Activated CD8-positive, alpha-beta memory T cell treated with anti-CD3 and anti-CD28 coated beads, Interleukin-2, amount 50 U/mL, for 24 hours (primary cell): ENCODE results near the gene FST.

Source experiments
- DNase-seq: peaks from one replicate; pipeline ENCODE4 v3.0.0-alpha.2; 2020; ENCODE audit errors: extremely low read depth

The FST gene, protein sequence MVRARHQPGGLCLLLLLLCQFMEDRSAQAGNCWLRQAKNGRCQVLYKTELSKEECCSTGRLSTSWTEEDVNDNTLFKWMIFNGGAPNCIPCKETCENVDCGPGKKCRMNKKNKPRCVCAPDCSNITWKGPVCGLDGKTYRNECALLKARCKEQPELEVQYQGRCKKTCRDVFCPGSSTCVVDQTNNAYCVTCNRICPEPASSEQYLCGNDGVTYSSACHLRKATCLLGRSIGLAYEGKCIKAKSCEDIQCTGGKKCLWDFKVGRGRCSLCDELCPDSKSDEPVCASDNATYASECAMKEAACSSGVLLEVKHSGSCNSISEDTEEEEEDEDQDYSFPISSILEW

DNA sequence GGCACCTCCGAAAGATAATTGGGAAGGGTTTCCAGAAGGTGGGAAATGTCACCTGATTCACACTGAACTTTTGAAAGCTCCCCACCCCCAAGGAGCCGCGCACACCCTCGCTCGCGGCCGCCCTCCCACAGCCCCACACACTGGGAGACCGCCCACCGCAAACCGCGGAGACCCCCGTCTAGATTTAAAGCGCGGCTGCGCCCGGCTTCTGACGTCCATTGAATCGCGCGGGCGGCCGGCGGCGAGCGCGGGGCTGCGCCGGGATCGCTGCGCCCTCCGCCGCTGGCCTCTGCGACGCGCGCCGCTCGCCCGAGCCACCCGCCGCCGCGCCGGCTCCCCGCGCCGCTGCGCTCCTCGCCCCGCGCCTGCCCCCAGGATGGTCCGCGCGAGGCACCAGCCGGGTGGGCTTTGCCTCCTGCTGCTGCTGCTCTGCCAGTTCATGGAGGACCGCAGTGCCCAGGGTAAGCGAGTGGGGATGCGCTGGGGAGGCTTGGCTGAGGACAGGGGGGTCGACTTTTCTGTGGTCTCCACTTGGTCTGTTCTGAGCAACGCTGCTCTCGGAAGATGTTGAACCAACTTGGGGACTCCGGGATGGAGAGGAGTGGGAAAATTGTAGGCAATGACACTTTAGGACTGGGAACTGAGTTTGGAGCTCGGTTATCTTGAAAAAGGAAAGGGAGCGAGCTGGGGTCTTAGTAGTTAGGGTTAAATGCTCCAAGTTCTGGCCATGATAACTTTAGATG is at the start of gene FST:
FST (plus strand) TSS at position 214 of the 743 bp plus-strand sequence; CDS start at position 377, 163 bp downstream.
- DNase-seq = no peak

DNA sequence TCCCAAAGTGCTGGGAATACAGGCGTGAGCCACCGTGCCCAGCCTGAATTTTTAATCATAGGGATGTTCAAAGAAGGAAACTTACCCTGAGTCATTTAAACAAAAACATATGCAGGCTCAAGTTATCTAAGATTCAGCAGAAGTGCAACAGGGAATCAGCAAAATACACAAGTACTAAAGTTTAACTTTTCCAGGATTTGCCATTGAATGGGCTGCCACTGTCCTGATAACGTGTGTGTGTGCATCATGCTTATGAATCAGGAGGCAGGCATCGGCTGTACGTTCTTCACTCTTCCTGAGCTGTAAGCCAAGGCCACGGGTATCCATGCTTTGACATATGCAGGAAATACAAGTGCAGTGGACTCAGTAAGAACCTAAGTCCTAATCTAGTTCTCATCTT is 48.8 kb upstream of the FST start:
- no peak for DNase-seq

DNA sequence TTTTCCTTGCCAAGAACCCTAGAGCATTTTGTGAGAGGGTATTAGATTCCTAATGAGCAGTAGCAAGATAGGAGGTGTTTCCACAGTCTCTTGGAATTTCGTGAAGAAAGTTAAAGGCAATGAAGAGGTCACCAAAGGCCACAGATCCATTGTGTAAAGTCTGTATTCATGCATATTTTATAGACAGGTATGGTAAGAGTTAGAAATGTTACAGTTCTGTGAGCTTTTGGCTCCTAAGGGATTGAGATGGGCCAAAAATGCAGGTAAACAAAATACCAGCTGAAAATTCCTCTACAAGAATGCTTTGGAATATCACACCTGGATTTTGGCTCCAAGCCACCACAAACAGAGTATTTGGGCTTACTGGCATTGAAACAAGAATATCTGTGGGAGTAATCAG is 47.4 kb upstream of the FST start:
- no peak for DNase-seq

DNA sequence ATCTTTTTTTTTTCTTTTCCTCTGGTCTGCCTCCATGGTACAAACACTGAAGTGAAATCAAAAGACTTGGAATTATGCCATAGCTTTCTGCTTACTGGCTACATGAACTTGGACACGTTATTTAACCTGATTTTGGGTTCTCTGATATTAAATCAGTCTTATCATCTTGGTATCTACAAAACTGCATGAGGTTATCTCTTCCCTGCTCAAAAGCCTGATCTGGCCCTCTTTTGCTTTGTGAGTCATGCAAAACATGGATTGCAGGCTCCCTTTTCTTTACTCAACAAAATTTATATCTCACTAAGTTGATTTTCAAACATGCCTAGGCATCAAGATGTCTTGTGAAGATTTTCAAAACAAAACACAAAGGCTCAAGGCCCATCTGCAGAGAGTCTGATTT is 45.9 kb upstream of the FST start:
- DNase-seq = no peak

DNA sequence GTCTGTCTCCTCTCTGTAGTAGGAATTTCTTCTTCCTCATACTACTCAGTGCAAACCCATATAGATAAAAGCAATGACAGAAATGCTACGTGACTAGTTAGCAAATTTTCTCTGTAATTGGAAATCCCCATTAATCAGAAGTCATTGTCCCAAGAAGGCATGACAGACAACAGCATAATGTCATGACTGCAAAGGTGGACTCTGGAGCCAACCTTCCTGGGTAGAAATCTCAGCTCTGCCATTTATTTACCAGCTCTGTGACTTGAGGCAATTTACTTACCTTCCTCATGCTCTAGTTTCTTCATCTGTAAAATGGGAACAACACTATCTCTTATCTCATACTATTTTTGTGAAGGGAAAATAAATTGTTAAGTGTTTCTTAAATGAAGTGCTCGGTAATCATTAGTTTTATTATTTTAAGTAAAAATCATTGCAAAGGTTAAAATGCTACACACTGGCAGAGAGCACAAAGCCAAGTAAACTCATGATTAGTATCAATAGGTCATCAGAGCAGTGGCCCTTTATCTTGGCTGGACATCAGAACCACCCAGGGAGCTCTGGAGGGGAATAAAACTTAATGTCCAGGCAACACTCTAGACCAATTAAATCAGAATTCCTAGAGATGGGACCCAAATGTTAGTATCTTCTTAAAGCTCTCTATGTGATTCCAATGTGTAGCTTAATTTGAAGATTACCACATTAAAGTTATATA is 43.8 kb upstream of the FST start:
- no peak for DNase-seq

DNA sequence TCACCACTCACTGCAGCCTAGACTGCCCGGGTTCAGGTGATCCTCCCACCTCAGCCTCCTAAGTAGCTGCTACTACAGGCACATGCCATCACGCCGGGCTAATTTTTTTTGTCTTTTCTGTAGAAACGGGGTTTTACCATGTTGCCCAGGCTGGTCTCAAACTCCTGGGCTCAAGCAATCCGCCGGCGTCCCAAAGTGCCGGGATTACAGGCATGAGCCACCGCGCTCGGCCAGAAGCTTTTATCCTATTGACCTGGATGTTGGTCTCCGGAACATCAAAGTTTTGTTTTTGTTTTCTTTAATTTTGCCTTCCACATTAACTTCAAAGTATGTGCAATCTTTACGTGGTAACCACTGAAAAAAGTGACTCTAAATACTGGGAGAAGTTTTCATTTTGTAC is 42.4 kb upstream of the FST start:
- no peak for DNase-seq

DNA sequence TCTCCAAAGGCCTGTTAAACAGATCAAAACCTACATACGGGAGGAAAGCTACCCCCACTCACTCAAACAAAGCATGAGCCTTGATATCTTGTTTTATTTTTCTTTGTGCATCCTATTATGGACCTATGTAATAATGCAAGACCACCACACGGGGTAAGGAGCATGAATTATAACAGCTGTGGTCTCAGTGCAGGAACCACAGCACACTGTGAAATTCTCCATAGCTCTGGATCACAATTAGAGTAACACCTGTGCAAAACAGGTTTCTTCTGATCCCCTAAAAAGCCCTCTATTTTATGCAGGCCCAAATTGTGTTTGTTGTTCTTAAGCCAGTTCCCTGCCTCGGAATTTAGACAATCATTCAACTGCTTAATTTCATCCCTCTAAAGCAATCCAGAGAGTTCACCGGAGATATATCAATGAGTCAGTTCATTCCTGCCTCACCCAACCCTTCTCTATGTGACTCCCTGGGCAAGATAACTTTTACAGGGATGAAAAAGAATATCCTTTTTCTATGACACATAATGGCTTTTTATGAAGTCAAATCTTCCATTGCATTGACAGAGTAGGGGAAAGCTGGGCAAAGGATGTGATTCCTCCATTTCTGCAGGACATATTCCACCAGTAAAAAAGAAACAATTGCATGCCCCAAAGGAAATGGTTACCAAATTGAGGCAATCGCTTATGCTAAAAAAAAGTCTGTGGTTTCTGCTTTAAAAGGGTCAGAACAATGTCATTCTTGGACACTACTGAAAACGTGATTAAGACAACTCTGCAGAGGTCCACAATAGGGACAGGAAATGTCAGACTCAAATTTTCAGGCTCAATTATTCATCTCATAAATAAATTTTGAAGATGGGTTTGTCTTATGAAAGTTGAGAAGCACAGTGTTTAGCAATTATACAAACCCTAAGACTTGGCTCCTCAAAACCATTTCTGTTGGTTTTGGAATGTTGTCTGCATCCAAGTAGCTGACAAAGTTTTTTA is 41.6 kb upstream of the FST start:
- DNase-seq = no peak

DNA sequence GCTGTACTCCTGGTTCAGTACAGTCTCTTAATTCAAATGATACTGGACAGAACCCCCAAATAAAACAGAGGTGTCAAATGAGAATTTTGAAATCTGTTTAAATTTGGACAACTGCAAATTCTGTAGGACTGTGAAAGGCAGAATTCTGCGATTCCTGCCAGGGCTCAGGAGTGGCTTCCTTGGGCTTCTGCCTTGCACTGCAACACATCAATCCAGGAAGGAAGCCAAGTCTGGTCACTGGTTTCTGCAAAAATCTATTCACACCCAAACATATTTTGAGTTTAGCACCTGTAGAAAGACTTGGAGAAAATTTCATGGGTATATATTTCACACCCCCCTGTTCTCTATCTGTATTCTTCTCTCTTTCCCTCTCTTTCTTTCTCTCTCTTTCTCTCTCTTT is 37.5 kb upstream of the FST start:
- DNase-seq = no peak

DNA sequence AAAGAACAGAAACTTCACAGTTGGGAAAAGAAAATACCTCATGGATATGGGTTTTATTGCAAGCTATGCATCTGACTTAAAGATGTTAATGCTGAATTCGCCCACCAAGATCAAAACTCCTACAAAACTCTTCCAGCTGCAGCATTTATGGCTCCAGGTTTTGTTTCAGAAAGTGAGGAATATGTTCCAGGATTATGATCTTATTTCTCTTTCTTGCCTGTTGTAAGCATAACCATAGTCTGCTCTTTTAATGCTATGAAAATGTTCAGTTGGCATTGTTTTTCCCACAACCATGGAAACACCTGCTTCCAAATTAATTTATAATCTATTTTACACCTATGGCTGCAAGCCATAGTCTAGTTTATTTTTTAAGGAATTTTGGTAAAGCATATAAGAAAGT is 34.9 kb upstream of the FST start:
- DNase-seq = no peak

DNA sequence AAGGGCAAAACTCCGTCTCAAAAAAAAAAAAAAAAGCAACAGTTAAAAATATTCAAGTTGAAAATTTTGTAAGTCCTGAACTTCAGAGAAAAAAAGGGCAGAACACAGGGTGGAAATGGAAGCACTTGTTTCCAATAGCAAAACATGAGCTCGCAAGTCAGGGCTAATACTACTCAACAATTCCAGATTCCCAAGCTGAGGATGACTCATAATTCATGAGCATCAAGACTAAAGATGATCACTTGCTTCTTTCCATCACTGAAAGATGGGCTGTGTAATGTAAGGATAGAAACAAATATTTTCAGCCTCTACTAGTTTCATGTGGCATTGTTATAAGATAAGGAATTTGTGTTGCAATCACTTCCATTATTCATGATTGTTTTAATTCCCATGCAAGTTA is 33.5 kb upstream of the FST start:
- DNase-seq = no peak

DNA sequence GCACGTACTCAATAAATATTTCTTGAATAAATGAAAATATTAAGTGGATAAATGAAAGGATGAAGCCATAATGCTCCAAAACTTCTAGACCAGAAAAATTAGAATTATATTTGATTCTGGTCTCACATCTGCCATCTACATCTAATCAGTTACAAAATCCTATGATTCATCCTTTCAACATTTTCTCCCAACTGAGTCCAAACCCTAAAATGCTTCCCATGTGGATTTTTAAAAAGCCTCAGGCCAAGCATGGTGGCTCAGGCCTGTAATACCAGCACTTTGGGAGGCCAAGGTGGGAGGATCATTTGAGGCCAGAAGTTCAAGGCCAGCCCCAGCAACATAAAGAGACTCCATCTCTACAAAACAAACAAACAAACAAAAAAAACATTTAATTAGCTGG is 31.6 kb upstream of the FST start:
- DNase-seq = no peak

DNA sequence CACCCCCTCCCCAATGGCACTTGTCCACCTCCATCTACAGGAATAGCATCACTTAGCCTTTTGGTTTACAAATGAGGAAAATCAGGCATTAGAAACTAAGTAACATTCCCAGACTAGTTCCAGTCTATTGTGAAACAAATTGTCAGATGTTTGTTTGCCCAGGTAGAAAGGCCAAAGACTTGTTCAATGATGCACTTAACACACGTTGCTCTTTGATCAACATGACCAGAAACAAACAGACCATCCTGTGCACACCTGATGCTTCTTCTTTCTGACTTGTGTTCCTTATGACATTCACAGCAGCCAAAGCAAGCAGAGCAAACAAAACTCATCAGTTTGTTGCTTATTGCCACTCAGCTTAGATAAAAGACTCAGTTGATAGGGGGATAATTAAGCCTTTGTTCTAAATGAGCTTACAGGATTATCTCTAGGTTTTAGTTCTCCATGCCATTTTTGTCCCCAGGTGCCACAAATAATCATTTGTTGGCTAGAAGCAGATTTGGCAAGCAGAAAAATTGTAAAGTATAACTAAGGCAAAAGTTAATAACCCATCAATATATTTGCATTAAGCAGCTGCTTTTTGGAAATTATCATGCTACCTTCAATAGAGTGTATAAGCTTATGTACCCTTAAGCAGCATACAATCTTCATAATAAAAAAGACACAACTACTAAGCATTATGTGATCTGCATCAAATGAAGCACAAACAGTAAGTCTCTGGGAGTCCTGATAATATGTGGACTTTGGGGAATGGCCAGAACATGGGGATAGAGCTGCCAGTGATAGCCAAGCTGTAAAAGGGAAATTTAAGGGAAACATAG is 26.3 kb upstream of the FST start:
- DNase-seq = no peak

DNA sequence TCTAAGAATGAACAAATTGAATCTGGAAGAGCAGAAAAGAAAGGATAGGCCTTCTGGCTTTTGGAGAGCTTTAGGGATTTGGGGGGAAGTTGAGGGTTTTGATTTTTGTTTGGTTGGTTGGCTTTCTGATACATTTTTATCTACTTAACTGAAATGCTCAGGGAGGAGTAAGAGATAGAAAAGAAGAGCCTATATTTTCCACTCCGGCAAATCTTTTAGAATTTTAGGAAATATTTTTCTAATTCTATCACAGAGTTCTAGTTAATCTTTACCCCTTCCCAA is 25.8 kb upstream of the FST start:
- no peak for DNase-seq

DNA sequence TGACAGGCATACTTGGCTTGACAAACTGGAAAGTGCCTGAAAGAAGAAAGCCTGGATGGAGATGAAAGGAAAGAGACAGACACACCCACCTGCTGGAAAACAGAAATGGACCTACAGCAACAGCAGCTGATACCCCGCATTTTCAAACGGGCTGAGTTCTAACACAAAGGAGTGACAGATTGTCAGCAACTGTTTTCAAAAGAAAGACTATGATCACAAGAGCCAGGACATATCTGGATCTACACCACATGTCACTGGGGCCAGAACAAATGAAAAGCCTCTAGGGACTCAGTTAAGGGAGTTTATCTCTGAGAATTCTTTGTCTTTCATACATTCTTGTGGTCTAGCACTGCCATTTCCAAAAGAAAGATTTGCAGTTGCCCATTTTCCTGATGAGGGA is 24.1 kb upstream of the FST start:
- DNase-seq = no peak

DNA sequence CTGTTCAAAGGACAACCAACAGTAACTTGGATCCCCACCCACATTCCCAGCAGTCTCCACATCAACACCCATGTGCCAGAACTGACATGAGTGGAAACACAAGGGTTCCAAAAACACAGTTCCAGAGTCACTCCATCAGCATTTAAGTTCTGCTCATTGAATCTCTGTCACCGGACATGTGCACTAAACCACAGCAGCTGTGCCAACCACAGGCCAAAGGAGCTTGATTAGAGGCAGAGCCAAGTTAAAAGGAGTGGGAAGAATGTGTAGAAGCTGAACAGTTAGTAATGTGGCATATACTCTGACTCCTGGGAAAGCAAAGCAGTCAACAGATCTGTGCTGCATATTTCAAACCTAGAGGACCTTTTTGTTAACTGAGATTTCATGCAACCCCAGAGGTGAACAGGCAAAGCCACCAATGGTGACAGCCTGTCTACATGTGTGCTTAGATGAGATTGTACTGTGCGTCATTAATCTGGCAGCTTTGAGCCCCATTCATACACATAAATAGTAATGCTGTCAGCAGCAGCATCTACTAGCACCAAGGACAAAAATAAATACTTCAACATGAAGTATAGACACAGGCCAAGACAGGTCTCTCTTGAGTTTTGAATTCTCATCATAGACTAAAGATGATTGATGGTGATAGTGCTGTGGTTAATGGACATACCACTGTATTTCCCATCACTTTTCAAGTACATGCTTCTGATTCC is 16.4 kb upstream of the FST start:
- DNase-seq = no peak

DNA sequence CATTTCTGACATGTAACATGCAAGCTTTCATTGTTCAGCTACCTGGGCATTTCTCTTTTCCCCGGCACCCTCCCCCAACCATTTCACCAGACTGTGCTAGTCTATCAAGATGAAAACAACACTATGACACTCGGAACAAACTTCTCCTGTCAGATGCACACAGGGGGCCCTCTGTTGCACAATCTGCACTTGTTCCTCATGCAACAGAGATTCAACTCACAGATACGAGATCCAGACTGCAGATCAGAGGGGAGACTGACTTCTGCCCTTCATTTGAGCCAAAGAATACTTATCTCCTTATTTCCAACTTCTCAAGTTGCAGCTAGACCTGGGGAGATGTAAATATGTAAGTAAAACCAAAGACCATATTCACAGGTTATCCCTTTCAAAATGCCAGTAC is 15.7 kb upstream of the FST start:
- no peak for DNase-seq

DNA sequence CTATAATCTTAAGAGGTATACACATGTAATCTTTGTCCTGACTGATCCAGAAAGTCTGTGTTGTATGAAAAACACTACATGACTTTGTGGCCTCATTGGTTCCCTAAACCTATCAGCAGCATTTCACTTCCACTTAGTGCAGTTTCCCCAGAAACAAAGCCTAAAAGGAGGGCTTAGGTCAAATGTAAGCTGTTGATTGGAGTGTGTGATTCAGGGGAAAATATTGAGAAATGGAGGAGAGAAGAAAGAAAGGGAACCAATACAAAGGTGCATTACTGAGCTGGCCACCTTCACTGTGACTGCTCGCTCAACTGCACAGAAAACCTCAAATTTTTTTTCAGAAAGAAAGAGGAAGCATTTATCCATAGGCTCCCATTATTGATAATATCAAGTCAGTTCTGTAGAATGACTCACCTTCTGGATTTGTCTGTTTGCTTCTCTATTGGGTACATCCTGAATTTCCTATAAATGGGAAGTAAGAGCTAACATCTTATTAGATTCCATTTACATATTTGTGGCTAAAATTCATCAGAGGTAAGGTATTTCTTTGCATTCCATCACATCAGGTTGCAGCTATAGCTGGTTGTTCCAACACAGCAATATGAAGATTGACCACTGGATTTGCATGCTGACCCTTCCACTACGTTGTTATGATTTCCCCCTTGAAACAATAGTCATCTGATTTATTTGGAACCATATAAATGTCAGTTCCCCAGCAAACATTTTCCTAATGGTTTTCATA is 10.3 kb upstream of the FST start:
- DNase-seq = no peak

DNA sequence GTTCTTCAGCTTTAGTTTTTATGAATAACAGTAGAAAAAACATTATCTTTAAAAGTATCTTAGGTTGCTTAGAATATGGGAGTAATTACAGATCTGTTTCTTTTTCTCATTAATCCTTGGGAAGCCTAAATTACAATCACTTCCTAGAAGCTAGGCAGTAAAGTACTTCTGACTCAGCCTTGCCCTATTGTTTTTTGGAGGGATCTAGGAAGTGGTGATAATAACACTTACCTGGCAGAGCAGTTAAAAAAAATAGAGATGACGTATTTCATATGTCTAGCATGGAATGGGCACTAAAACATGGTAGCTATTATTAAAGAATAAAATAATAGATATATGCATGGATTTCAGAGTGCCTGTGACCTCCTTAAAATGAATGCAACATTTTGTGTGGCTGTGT is 8.2 kb upstream of the FST start:
- no peak for DNase-seq

DNA sequence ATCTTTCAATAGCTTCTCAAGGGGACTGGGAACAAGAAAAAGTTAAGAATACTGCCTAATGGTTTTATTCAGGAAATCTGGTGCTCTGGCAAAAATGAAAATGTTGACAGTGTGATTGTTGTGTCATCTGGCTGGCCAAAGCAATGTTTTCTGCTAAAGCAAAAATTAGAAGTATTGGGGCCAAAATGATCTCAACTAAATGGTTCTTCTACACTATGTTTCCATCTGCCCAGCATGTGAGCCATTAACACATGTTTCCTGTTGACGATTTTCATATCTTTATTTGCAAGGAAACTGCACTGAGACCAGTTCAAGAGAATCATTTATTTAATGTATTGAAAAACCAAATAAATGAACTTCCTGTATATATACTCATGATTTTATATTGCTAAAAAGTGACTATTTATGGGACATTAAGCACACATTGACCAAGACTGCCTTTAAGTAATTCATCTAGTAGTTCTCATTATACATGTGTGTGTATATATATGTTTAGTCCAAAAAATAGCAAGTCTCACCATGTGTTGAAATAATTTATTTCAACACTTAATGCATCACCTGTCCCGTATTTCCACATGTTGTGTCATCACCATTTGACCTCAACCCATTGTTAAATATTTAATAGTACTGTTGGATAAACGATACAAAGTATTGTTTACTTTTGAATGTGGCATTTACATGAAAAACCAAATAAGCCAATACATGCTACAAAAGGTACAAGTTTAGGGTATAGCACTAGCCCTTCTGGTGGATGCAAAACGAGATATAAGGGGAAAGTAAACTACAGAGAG is 7.5 kb upstream of the FST start:
- DNase-seq = no peak
